Measurements from ENCODE around the gene PPP2R5C. TPM values are rescaled to one million over a fixed set of nuclear protein-coding genes. Genes with fewer than 3 reads are reported as not detected.
"Not testable (repeated sequence)": the region's sequence is repeated elsewhere in the genome, so short reads cannot be mapped to it uniquely, and the experiment has no call there.

Gene PPP2R5C
- total RNA-seq, 1 experiment from 2014 or later, result 81.1 TPM

GRCh38 chr14:101726954-101727302 is 34.6 kb upstream of the PPP2R5C start:
- no peak for DNase-seq (ENCODE audit: low read depth)

GRCh38 chr14:101727611-101728366 is 33.7 kb upstream of the PPP2R5C start:
- no peak for DNase-seq (ENCODE audit: low read depth)

- no peak for DNase-seq (ENCODE audit: low read depth)
Measured at GRCh38 chr14:101728367-101728742, 33.2 kb upstream of the PPP2R5C start.

GRCh38 chr14:101729382-101729781 is 32.1 kb upstream of the PPP2R5C start:
- DNase-seq (ENCODE audit: low read depth), result no peak

- not testable (repeated sequence) for DNase-seq (ENCODE audit: low read depth)
Measured at GRCh38 chr14:101730157-101730556, 31.4 kb upstream of the PPP2R5C start.

- DNase-seq (ENCODE audit: low read depth), result no peak
Measured at GRCh38 chr14:101730626-101731186, 30.8 kb upstream of the PPP2R5C start.

- DNase-seq (ENCODE audit: low read depth), result peak; percentile 87
Measured at GRCh38 chr14:101731187-101732080, 30.1 kb upstream of the PPP2R5C start.

GRCh38 chr14:101732118-101732517 is 29.4 kb upstream of the PPP2R5C start:
- peak; percentile 51 for DNase-seq (ENCODE audit: low read depth)

GRCh38 chr14:101733211-101733610 is 28.3 kb upstream of the PPP2R5C start:
- DNase-seq (ENCODE audit: low read depth), result peak; percentile 71

GRCh38 chr14:101734246-101734847 is 27.2 kb upstream of the PPP2R5C start:
- no peak for DNase-seq (ENCODE audit: low read depth)

GRCh38 chr14:101735453-101735852 is 26.1 kb upstream of the PPP2R5C start:
- DNase-seq (ENCODE audit: low read depth), result no peak

- no peak for DNase-seq (ENCODE audit: low read depth)
Measured at GRCh38 chr14:101736071-101736470, 25.4 kb upstream of the PPP2R5C start.

- DNase-seq (ENCODE audit: low read depth), result no peak
Measured at GRCh38 chr14:101736585-101736984, 24.9 kb upstream of the PPP2R5C start.

- no peak for DNase-seq (ENCODE audit: low read depth)
Measured at GRCh38 chr14:101737414-101738339, 23.8 kb upstream of the PPP2R5C start.

GRCh38 chr14:101738703-101739320 is 22.7 kb upstream of the PPP2R5C start:
- no peak for DNase-seq (ENCODE audit: low read depth)

GRCh38 chr14:101739446-101740141 is 21.9 kb upstream of the PPP2R5C start:
- no peak for DNase-seq (ENCODE audit: low read depth)

GRCh38 chr14:101740981-101741380 is 20.5 kb upstream of the PPP2R5C start:
- DNase-seq (ENCODE audit: low read depth), result no peak

GRCh38 chr14:101743701-101744100 is 17.8 kb upstream of the PPP2R5C start:
- DNase-seq (ENCODE audit: low read depth), result no peak

- DNase-seq (ENCODE audit: low read depth), result not testable (repeated sequence)
Measured at GRCh38 chr14:101744382-101744781, 17.1 kb upstream of the PPP2R5C start.

- not testable (repeated sequence) for DNase-seq (ENCODE audit: low read depth)
Measured at GRCh38 chr14:101749756-101750155, 11.8 kb upstream of the PPP2R5C start.
